Measurements from ENCODE around the gene IGFBP7.

The IGFBP7 gene

DNA sequence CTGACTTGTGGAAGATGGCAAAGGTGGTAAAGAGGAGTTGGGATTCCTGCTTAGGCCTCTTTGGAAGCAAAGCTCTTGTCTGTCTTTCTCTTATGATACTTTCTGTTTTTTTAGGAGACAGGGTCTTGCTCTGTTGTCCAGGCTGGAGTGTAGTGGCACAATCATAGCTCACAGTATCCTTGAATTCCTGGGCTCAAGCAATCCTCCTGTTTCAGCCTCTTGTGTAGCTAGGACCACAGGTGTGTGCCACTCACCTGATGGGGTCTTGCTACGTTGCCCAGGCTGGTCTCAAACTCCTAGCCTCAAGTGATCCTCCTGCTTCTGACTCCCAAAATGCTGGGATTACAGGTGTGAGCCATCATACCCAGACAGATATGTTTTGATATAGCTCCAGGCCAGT, 19.3 kb upstream of the IGFBP7 start:
- DNase-seq (ENCODE audit: low read depth), result no peak

DNA sequence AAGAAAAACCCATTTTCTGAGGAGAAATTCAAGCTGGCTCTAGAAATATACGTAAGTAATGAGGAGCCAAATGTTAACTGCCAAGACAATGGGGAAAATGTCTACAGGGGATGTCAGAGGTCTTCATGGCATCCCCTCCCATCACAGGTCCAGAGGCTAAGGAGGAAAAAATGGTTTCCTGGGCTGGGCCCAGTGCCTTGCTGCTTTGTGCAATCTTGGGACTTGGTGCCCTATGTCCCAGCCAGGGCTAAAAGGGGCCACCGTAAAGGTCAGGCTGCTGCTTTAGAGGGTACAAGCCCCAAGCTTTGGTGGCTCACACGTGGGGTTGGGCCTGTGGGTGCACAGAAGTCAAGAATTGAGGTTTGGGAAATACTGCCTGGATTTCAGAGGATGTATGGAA, 17.2 kb upstream of the IGFBP7 start:
- DNase-seq (ENCODE audit: low read depth), result no peak

DNA sequence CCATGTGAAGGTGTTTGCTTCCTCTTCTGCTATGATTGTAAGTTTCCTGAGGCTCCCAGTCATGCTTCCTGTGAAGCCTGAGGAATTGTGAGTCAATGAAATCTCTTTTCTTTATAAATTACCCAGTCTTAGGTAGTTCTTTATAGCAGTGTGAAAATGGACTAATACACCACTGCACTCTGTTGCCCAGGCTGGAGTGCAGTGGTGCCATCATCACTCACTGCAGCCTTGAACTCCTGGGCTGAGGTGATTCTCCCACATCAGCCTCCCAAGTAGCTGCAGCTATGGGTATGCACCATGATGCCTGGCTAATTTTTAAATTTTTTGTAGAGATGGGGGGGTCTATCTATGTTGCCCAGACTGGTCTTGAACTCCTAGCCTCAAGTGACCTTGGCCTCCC, 15.8 kb upstream of the IGFBP7 start:
- DNase-seq (ENCODE audit: low read depth), result no peak

DNA sequence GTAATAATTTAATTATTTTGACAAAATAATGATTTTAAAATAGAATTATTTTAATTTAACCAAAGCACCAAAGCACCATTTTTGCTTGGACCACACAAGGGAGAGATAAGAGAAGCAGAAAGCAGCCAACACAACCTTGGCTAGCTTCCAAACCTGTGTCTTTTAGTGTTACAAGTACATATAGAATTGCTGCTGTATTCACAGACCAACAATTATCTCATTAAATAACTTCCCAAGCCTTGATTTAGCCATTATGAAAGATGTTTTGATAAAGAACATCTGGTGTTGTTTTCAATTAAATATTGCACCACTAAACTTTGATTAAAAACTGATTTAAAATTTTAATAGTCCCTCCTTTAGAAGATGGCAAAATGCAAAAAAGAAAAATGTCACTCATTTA, 14.0 kb upstream of the IGFBP7 start:
- DNase-seq (ENCODE audit: low read depth), result no peak

DNA sequence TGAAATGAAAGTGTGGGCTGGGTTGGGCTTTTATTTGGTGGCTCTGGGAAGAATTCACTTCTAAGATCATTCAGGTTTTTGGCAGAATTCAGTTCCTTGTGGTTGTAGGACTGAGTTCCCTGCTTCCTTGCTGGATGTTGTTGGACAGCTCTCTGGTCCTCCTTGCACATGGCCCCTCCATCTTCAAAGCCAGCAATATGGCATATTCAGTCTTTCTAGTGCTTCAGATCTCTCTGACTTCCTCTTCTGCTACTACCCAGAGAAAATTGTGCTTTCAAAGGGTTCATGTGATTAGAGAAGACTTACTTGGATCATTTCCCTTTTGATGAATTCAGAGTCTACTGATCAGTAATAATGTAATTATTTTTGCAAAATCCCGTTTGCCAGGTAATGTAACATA, 12.8 kb upstream of the IGFBP7 start:
- no peak for DNase-seq (ENCODE audit: low read depth)

DNA sequence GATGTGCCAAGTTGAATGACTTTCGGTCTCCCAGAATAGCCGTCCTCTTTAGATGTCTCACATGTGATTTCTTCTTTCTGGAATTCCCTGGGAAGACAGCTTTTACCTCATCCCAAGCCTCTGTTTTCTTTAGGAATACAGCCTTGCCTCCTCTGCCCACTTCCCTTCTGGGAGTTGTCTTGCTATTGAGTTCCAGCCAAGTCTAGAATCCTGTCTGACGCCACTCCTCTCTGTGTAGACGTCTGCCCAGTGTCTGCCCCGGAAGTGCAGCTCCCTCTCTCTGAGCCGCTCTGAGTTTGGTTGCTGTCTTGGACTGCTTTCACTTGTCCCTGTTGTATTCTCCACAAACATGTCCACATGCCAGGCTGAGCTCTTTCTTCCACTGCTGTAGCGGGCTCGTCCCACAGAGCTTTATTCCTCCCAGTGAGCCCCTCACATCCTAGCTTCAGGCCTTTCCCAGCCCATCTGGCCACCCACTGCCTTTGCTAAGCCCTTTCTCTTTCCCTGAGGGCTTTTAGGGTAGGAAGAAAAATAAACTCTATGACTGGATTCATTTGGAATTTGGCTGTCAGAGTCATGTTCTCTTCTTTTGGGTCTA, 9.0 kb upstream of the IGFBP7 start:
- no peak for DNase-seq (ENCODE audit: low read depth)

DNA sequence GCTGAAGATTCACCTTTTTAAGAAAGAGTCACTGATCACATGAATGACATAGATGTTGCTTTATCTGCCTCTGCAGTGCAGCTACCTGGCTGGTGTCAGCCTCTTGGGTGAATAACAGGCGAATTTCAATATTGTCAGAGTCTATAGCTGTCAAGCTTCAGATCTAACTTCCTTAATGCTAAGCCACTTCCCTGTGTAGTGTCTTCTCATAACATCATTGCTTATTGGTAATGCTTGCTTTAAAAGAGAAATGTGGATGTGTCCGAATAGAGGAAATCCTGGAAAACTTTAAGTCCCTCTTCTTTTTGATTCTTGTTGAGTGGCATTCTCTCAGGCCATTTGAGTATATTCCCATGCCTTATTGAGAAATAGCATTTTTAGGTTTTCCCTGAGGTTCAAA, 7.3 kb upstream of the IGFBP7 start:
- DNase-seq (ENCODE audit: low read depth), result no peak

DNA sequence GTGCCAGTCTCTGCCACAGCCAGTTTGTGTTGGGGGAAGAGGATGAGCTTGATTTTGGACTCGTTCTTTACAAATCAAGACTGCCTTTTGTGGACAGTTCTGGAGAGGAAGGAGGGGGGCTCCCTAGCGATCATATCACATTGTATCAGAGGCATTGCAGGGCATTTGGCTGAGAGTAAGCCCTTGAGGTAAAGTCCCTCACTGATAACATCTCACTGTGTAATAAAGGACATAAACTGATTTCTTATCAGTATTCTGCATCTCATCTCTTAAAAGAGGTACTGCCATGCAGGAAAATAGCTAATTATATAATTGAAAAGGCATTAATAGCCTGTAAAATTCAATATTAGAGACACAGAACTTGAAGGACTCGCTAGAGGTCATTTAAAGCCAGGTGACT, 6.1 kb upstream of the IGFBP7 start:
- no peak for DNase-seq (ENCODE audit: low read depth)

DNA sequence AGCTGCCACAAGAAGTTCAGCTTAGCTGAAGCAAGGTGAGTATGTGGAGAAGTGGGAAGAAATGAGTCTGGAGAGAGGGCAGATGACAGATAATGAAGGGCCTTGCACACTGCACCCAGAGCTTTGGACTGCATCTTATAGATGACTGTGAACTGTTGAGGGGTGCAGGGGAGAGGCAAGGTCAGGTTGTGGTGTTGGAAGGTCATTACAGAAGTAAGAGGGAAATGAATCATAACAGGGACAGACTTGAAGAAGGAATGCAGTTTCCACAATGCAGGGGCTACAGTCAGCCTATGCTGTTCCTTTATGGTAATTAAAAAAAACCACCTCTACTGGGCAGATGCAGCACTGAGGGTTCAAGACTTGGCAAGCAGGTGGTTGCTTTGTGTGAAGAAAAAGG, 4.8 kb upstream of the IGFBP7 start:
- DNase-seq (ENCODE audit: low read depth), result no peak

DNA sequence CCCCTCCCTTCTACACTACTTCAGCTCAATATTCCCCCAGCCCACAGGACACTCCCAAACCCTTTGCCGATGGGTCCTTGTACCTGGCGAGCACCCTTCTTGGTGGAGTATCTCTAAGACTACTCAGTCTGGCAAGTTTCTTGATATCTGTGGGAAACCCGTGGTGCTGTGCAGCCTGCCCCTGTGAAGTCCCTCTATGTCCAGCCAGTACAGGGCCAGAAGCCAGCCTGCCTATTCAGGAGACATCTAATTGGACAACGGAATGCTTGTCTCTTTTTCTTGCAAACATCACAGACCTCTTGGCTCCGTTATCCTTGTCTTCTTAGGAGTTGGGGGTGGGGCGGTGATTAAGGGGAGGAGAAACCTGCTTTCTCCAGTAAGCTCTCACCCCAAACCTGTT, 3.7 kb upstream of the IGFBP7 start:
- no peak for DNase-seq (ENCODE audit: low read depth)

DNA sequence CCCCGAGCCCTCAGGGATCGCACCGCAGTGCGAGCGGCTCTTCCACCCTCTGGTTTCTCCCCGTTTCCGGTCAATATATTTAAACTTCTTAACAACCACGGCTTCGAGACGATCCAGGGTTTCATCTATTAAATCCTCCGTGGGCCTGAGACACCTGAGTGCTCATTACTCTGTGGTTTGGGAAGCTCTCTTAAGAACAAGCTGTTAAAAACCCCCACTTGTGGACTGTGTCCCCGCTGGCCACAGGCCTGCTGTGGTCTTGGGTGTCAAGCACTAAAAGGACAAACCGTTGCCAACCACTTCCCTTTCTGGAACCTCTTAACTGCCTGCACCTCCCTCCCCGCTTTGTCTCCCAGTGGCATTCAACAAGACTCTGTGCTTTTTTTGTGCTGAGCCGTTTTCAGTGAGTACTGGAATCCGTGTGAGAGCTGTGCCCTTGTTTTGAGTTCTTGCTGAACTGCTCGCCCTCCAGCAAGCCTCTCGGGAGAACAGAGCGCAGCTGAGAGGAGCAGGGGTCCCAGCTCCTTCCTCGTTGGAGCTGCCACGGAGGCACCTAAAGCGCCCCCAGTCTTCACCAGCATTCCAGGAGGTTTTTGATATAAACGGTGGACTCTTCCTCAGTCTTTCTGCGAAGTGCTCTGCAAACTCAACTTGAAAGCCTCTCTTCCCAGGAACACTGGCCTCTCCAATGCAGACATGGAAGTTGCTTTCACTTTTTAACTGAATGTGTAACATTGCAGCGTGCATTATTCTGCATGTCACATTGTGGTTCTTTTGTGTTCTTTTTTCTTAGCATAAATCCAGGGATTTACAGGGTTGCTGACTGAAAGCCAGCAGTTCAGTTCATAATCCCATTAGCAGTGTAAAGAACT, 691 bp upstream of the IGFBP7 start:
- DNase-seq (ENCODE audit: low read depth), result no peak

DNA sequence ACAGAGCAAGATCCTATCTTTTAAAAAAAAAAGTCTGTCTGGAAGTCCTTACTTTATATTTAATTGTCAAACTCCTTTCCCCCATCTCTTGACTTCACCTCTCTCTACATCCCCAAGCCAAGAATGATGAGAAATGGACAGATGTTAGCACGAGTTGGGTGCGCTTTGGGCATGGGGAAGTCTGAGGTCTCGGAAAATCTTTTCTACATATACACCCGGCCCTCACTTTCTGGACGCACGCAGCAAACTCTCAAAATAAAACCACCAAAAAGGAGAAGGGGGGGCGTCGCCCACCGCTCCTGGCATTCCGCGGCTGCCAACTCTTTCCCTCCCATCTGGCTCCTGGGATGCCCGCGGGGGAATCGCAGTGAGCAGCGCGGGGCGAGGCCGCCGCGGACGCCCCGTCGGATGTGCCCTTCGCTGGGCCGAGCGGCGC, 756 bp downstream of the IGFBP7 start:
- DNase-seq (ENCODE audit: low read depth), result no peak

DNA sequence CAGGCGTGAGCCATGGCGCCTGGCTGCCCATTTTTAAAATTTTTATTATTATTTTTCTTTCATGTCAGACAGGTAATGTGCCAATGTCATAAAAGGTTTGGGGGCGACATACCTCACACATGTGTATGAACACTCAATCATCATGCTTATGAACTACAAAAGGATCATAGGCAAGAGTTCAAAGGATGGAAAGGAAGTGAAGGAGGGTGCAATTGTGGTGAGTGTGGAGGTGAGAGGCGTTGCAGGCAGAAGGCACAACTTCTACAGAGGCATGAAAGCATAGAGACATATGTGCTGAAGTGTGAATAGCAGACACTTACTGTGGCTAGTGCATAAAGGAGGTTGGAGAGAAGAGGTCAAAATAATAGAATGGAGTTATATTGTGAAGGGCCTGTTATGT, 4.0 kb downstream of the IGFBP7 start:
- no peak for DNase-seq (ENCODE audit: low read depth)

DNA sequence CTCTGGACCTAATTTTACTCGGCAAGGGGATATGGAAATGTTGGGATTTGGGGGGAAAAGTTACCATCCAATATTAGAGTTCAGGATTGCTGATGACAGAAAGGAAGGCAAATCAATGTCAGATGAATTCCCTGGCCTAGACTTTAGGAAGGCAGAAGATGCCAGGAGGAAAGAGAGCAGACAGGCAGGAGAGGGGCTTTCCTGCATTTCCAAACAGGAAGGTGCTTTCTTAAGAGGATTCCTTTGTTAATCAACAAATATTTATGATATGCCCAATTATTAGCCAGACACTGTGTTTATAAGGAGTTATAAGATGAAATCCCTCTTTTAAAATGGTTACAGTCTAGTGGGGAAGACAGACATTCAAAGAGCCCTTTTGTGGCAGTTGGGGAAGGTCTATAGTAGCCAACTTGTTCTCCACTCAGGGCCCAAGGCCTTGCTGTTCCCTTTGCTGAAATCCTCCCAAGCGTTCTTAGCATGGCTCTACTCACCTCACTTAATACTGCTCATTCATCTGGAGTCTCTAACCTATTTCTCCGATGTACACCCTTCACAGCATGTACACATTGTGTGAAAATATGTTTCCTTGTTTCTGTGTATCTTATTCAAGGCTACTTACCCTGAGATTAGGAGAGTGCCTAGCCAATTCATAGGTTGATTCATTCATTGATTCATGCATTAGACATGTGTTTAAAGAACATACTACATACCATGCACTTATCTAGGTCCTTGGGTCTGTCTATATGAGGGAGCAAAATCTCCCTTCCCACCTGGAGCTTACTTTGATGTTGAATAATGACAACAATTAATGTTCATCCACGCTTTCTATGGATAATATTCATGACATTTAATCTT, 5.3 kb downstream of the IGFBP7 start:
- DNase-seq (ENCODE audit: low read depth), result no peak

DNA sequence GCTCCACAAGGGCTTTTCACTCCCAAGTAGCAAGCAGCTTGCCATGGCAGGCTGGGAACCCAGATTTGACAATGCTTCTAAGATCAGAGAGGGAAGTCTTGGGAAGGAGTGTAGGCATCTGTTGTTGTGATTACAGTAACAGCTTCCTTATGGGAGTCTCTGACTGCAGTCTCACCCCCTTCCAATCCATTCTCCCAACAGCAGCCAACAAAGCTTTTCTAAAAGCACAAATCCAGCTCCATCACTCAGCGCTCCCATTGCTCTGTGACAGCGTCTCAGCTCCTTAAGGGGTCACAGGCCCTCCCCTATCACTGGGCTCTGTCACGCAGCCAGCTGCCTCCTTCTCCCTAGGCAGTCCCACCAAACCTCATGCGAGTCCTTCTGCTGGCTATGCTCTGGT, 7.1 kb downstream of the IGFBP7 start:
- DNase-seq (ENCODE audit: low read depth), result no peak

DNA sequence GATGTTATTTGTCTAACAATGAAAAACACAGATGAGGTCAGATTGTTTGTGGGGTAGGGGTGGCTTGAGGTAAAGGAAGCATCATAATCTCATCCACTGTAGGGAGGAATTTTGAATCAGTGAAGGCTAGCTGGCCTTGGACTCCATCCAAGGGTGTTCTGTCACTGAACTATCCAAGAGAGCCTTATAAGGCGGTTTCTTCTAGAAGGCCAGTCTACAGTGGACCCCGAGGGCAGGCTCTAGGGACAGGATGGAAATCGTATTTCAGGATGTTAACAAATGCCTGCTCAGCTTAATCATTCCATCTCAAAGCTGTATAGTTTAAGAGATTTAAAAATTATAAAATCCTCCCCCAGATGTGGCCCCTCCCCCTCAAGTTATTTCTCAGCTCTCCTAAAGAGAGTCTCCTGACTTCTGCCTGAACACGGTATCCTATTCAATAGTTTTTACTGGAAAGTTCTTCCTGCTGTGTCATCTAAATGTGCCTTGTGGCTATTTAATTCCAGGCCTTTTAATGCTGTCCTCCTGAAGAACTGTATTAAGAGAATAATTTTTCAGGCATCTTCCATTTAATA, 8.0 kb downstream of the IGFBP7 start:
- no peak for DNase-seq (ENCODE audit: low read depth)

DNA sequence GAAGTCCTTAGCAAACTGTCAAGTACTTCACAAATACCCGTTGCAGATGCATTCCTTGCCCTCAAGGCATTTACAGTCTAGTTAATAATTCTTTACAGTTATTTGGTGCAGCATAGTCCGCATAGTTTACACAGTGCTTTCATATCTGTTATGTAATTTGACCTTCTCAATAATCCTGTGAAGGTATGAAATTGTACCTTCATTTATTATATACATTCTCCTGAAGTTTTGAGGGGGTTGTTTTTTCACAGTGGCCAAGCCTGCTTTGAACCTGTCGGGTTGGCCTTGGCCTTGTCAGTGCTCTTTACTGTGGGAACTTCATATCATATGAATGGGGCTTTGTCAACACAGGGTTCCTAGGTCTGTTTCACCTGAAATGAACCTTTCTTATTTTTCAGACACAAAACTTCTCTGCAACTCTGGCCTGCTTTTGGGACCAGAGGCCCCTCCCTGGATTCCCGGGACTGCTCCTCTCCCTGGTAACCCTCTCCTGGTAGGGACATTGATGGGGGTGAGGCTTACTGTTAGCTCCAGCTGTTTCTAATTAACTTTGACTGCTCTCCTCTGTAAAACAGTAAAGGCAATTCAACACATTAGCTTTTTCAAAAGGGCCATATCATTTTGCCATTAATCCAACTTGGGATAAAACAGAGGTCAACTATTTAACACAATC, 9.1 kb downstream of the IGFBP7 start:
- no peak for DNase-seq (ENCODE audit: low read depth)

DNA sequence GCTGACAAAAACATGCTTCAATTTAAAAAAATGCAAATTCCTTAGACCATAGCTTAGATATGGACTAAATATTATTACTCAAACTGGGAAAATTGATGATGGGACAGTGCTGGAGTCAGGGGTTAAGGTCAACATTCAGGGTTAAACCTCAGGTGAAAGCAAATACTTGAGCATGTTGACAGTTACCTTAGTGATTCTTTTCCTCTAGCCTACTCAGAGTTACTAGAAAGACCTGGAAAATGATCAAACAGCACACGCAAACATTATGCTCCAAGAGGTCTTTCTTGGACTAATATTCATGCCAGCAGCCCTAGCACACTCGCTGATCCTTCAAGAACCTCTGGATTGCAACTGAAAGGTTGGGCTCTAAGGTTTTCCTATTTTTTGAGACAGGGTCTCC, 10.8 kb downstream of the IGFBP7 start:
- DNase-seq (ENCODE audit: low read depth), result no peak

DNA sequence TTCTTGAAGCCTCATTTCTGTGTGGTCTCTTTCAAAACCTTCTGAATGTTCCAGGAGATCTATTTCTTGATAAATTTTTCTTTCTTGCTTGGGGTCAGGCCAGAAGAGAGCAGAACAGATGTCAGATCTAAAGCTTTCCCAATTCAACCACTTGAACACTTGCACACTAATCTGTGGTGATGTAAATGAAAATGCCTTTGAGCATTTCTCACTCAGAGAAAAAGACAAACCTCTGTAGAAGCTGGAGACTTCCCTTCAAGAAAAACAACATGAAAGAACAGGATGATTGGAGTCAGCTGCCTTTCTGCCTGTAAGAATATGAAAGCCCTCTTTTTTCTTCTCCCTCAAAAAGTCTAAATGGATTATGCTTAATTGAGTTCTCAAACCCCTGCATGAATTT, 11.2 kb downstream of the IGFBP7 start:
- no peak for DNase-seq (ENCODE audit: low read depth)

DNA sequence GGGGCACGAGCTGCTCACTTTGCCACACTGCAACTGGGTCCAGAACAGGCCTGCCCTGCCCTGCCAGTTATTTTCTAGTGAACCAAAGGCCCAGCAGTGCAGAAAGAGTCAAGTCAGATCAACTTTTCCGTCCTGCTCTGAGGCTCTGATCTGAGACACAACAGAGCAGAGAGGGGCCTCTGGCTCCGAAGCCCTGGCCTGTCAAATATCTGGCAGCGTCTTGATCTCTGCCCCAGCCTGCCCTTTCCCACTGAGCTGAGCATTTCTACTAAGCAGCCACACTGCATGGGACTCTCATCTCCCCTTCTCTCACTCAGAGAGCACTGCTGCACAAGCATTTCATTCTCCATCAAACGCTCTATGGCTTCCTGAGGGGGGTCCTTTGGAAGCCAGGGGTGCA, 11.8 kb downstream of the IGFBP7 start:
- DNase-seq (ENCODE audit: low read depth), result no peak

DNA sequence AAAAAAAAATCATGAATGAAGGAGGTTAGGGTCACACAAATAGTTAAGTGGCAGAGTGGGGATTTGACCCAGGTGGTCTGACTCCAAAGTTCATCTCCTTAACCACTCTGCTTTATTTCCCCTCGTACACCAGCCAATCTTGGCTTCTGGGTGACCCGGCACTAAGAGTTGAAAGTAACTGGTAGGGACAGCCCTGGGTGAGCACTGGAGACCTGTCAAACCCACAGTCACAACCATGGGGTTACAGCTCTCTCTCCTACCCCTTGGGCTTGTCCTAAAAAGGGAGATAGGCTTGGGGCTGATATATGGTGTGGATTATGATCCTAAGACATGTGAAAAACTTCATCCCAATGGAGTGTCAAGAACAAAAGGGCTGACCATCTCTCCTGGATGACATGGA, 12.5 kb downstream of the IGFBP7 start:
- no peak for DNase-seq (ENCODE audit: low read depth)

DNA sequence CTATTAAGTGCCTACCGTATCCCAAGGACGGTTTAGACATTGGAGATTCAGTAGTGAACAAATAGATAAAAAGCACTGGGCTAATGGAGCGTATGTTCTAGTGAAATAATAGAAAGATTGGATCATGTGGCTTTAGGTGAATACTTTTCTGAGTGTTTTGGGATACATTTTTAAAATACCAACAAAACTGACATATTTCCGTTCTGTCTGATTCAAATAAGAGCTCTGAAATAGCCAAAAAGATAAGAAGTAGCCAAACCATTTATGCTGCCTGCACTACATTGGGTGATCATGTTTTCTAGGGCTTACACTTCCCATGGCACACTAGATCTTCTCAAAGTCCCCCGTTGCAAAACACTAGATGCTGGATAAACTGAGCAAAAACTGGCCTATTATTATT, 14.2 kb downstream of the IGFBP7 start:
- no peak for DNase-seq (ENCODE audit: low read depth)

Measured in activated T-helper 9 cell treated with anti-CD3 and anti-CD28 coated beads, Interleukin-2, amount 50 U/mL, for 16 hours (primary cell).